GM23338 (cell line): ENCODE results near the gene COL4A1.

Experiments
- CTCF ChIP-seq, 2 experiments: fragments of 200-600 bp in 1 of 2; sonication (generic) in 1 of 2; conservative IDR thresholded peaks; 2 replicates each; pipeline versions ENCODE4 v1.5.1 to v1.6.1; 2016 to 2017; ENCODE audit warnings: antibody characterized with exemption in 2 of 2, low read depth in 2 of 2, mild to moderate bottlenecking in 2 of 2, moderate library complexity in 1 of 2
- EZH2 ChIP-seq: fragments of 200-600 bp; sonication (generic); IDR thresholded peaks from one replicate; pipeline ENCODE4 v1.8.0; 2017; ENCODE audit warnings: antibody characterized with exemption, mild to moderate bottlenecking, low read depth; ENCODE audit not compliant: unreplicated experiment
- EZH2phosphoT487 ChIP-seq: fragments of 200-600 bp; sonication (generic); IDR thresholded peaks from one replicate; pipeline ENCODE4 v1.8.1; 2018; ENCODE audit warnings: antibody characterized with exemption; ENCODE audit not compliant: unreplicated experiment
- NANOG ChIP-seq: IDR thresholded peaks from 2 replicates; pipeline ENCODE4 v1.6.1; 2016; ENCODE audit warnings: antibody characterized with exemption, borderline replicate concordance
- REST ChIP-seq: IDR thresholded peaks from one replicate; pipeline ENCODE4 v1.6.1; 2018; ENCODE audit warnings: antibody characterized with exemption; ENCODE audit not compliant: unreplicated experiment

- TF ChIP-seq CTCF (conservative IDR thresholded peaks at IDR 0.05; ENCODE audit: low read depth in 2 of 2) (no peak), NANOG (no peak), EZH2phosphoT487 (no peak), EZH2 (no peak), REST (no peak)
Observed at GRCh38 chr13:110309661-110310524, 2.9 kb upstream of the COL4A1 start.
